H1 (cell line): ENCODE data around the gene APBA3. TPM values are rescaled to one million over a fixed set of nuclear protein-coding genes. Genes with fewer than 3 reads are reported as not detected.

Experiments used
- CTCF ChIA-PET: fragments of 300-600 bp; sonication (Branson Sonifier 250); formaldehyde crosslinking; loops from one replicate; lab custom pipeline; 2021; ENCODE audit not compliant: partially characterized antibody; lab: Charles Lee
- POLR2A ChIA-PET: fragments of 300-600 bp; sonication (Branson Sonifier 250); formaldehyde crosslinking; loops from one replicate; lab custom pipeline; 2021; ENCODE audit warnings: inconsistent platforms; ENCODE audit not compliant: partially characterized antibody; lab: Charles Lee
- DNase-seq, 2 experiments: peaks; one replicate each; pipeline versions ENCODE4 v3.0.0 to v3.0.0-alpha.2; 2010 to 2022; ENCODE audit warnings: low spot score in 2 of 2, low read depth in 1 of 2, mixed read lengths in 1 of 2
- FAIRE-seq: peaks from 2 replicates; lab custom pipeline; 2011; peaks lifted over from hg19 to GRCh38; lab: Jason Lieb, UNC
- H2AFZ ChIP-seq: 2 replicates; pipeline ENCODE4 v1.8.1; 2012; ENCODE audit warnings: low read length, inconsistent platforms
- H2AK5ac ChIP-seq: 2 replicates; pipeline ENCODE4 v1.6.1; 2013; ENCODE audit warnings: low read depth, low read length
- H2BK120ac ChIP-seq: replicated peaks from 2 replicates; pipeline ENCODE3; 2013; ENCODE audit warnings: low read depth, low read length, inconsistent platforms
- H2BK12ac ChIP-seq: 2 replicates; pipeline ENCODE4 v1.6.1; 2013; ENCODE audit warnings: low read depth, low read length
- H2BK15ac ChIP-seq: 2 replicates; pipeline ENCODE4 v1.6.1; 2013; ENCODE audit warnings: low read length
- H2BK20ac ChIP-seq: 2 replicates; pipeline ENCODE4 v1.6.1; 2013; ENCODE audit warnings: low read length
- H2BK5ac ChIP-seq: 2 replicates; pipeline ENCODE4 v1.6.1; 2013; ENCODE audit warnings: low read depth, low read length
- H3K14ac ChIP-seq: 2 replicates; pipeline ENCODE4 v1.6.1; 2013; ENCODE audit warnings: inconsistent platforms; ENCODE audit not compliant: insufficient read length
- H3K18ac ChIP-seq: 2 replicates; pipeline ENCODE4 v1.6.1; 2013; ENCODE audit warnings: low read length; ENCODE audit errors: extremely low read depth
- H3K23ac ChIP-seq: 2 replicates; pipeline ENCODE4 v1.6.1; 2013; ENCODE audit warnings: inconsistent platforms; ENCODE audit not compliant: insufficient read length
- H3K23me2 ChIP-seq: 2 replicates; pipeline ENCODE4 v1.6.1; 2013; ENCODE audit warnings: low read depth, low read length
- H3K27ac ChIP-seq: 2 replicates; pipeline ENCODE4 v1.6.1; 2011; ENCODE audit warnings: low read depth, low read length, inconsistent platforms
- H3K27me3 ChIP-seq, 4 experiments: replicated peaks in 1 of 4; 1 replicate in 1 of 4; 2 replicates in 3 of 4; pipeline versions ENCODE4 v1.6.1 to v1.8.1; 2011 to 2013; ENCODE audit warnings: low read length in 3 of 4, mild to moderate bottlenecking in 3 of 4, inconsistent platforms in 2 of 4, mixed read lengths in 2 of 4, moderate library complexity in 1 of 4; ENCODE audit not compliant: control insufficient read depth in 3 of 4, insufficient read depth in 3 of 4; ENCODE audit errors: extremely low read depth in 1 of 4
- H3K36me3 ChIP-seq, 4 experiments: 2 replicates each; pipeline versions ENCODE4 v1.6.1 to v1.8.1; 2011 to 2013; ENCODE audit warnings: mild to moderate bottlenecking in 4 of 4, low read length in 3 of 4, moderate library complexity in 2 of 4, control low read depth in 1 of 4, inconsistent platforms in 1 of 4; ENCODE audit not compliant: insufficient read depth in 4 of 4, control insufficient read depth in 2 of 4
- H3K4ac ChIP-seq: replicated peaks from 2 replicates; pipeline ENCODE3; 2013; ENCODE audit warnings: low read length, low read depth, mixed read lengths, inconsistent platforms; ENCODE audit not compliant: insufficient read length
- H3K4me1 ChIP-seq, 4 experiments: replicated peaks in 1 of 4; 1 replicate in 1 of 4; 2 replicates in 3 of 4; pipeline versions ENCODE4 v1.6.1 to v1.8.1; 2011 to 2013; ENCODE audit warnings: low read length in 3 of 4, inconsistent platforms in 2 of 4, mixed read lengths in 1 of 4; ENCODE audit not compliant: insufficient read depth in 4 of 4, control insufficient read depth in 3 of 4
- H3K4me2 ChIP-seq, 2 experiments: 2 replicates each; pipeline versions ENCODE4 v1.6.1 to v1.8.1; 2011 to 2013; ENCODE audit warnings: low read depth in 2 of 2, low read length in 2 of 2, control low read depth in 1 of 2, inconsistent platforms in 1 of 2, mild to moderate bottlenecking in 1 of 2; ENCODE audit not compliant: insufficient read depth in 1 of 2
- H3K4me3 ChIP-seq, 4 experiments: fragments of 200-600, 300-600 bp in 1 of 4; sonication (generic), shearing (Covaris generic), sonication (Bioruptor Twin) in 1 of 4; 2 replicates each; pipeline versions ENCODE4 v1.5.1 to v1.8.1; 2011 to 2016; ENCODE audit warnings: low read length in 4 of 4, low read depth in 3 of 4, control low read depth in 2 of 4, inconsistent platforms in 2 of 4, mild to moderate bottlenecking in 2 of 4, mixed read lengths in 1 of 4, moderate library complexity in 1 of 4; ENCODE audit not compliant: insufficient read depth in 2 of 4; ENCODE audit errors: extremely low read depth in 1 of 4
- H3K56ac ChIP-seq: replicated peaks from 2 replicates; pipeline ENCODE3; 2013; ENCODE audit warnings: low read depth, mild to moderate bottlenecking, mixed read lengths, low read length, inconsistent platforms; ENCODE audit not compliant: insufficient read length
- H3K79me1 ChIP-seq: 2 replicates; pipeline ENCODE4 v1.6.1; 2013; ENCODE audit warnings: low read depth, low read length, control low read depth
- H3K79me2 ChIP-seq, 2 experiments: 2 replicates each; pipeline versions ENCODE4 v1.6.1 to v1.8.1; 2012 to 2013; ENCODE audit warnings: low read length in 2 of 2, mild to moderate bottlenecking in 2 of 2, inconsistent platforms in 1 of 2; ENCODE audit not compliant: insufficient read depth in 2 of 2, control insufficient read depth in 1 of 2
- H3K9ac ChIP-seq, 4 experiments: replicated peaks in 1 of 4; 1 replicate in 1 of 4; 2 replicates in 3 of 4; pipeline versions ENCODE4 v1.6.1 to v1.8.1; 2011 to 2013; ENCODE audit warnings: low read depth in 3 of 4, low read length in 3 of 4, control low read depth in 2 of 4, mild to moderate bottlenecking in 2 of 4, moderate library complexity in 2 of 4, inconsistent platforms in 1 of 4; ENCODE audit errors: extremely low read depth in 1 of 4
- H3K9me3 ChIP-seq, 2 experiments: 2 replicates each; pipeline versions ENCODE4 v1.6.1 to v1.8.1; 2012 to 2013; ENCODE audit warnings: mild to moderate bottlenecking in 2 of 2, moderate library complexity in 2 of 2, control low read depth in 1 of 2, inconsistent platforms in 1 of 2, low read depth in 1 of 2, low read length in 1 of 2, mixed read lengths in 1 of 2; ENCODE audit not compliant: insufficient read depth in 2 of 2
- H4K20me1 ChIP-seq, 2 experiments: replicated peaks in 1 of 2; 2 replicates each; pipeline versions ENCODE3 to v1.8.1; 2011 to 2013; ENCODE audit warnings: inconsistent platforms in 2 of 2, low read length in 2 of 2, mild to moderate bottlenecking in 1 of 2; ENCODE audit not compliant: insufficient read depth in 2 of 2, control insufficient read depth in 1 of 2
- H4K5ac ChIP-seq: 2 replicates; pipeline ENCODE4 v1.6.1; 2013; ENCODE audit warnings: low read length, low read depth, mixed read lengths, inconsistent platforms; ENCODE audit not compliant: insufficient read length
- H4K8ac ChIP-seq: 2 replicates; pipeline ENCODE4 v1.8.0; 2013; ENCODE audit warnings: mild to moderate bottlenecking, moderate library complexity, low read length, inconsistent platforms; ENCODE audit not compliant: insufficient read depth; ENCODE audit errors: extremely low read depth
- H4K91ac ChIP-seq: replicated peaks from 2 replicates; pipeline ENCODE3; 2013; ENCODE audit warnings: low read length, mixed read lengths, inconsistent platforms; ENCODE audit not compliant: insufficient read length
- RBBP5 ChIP-seq: IDR thresholded peaks from 2 replicates; pipeline ENCODE4 v1.7.1; 2012; ENCODE audit warnings: low read depth, mild to moderate bottlenecking, inconsistent platforms, low read length, moderate library complexity, borderline replicate concordance
- WGBS, 2 experiments: shearing (Covaris generic) in 1 of 2; methylation state at CpG; one replicate each; pipeline versions ENCODE4 v1.1.6 to v1.1.7; 2013 to 2015; ENCODE audit warnings: low lambda C conversion rate in 2 of 2, mixed read lengths in 2 of 2, inconsistent platforms in 1 of 2, low coverage in 1 of 2, missing lambda C conversion rate in 1 of 2; ENCODE audit not compliant: insufficient replicate concordance in 2 of 2, insufficient coverage in 1 of 2, insufficient read length in 1 of 2; ENCODE audit errors: extremely low coverage in 1 of 2, missing lambda C conversion rate in 1 of 2; 5-methylcytosine and 5-hydroxymethylcytosine counted together
- polyA plus RNA-seq, 7 experiments: library from polyadenylated mRNA; depleted of rRNA in 3 of 7; stranded (reverse) in 5 of 7; unstranded in 2 of 7; fragments of >200 nt in 5 of 7; fragments of 200-250 nt in 2 of 7; gene quantifications; 1 replicate in 5 of 7; 2 replicates in 1 of 7; 4 replicates in 1 of 7; pipeline versions ENCODE4 v1.2.1 to v1.2.3, GENCODE V29; 2011 to 2013; ENCODE audit warnings: missing spikeins in 2 of 7, mixed read lengths in 2 of 7
- total RNA-seq: library from RNA; stranded (reverse); fragmentation: NEBNext Ultra II Directional; extraction: Animal tissue kit (Norgen Biotek cat#: 25700); gene quantifications from 2 replicates; pipeline ENCODE4 v1.2.1, GENCODE V29; 2021

The APBA3 gene
- total and polyA plus RNA-seq, 2 of the 8 experiments (the other 6 are each of a cell fraction or from before 2014, with no cell fraction given) = 21.4 to 36.9 TPM

- H4K20me1 ChIP-seq = peaks cover 0 to 6% of the 10 kb centered on the region in 2 experiments
- no peaks in the 10 kb centered on the region for H3K4me1 ChIP-seq
- H3K4ac ChIP-seq = no peak overlapping the region
- no peak overlapping the region for H3K23ac ChIP-seq
- CTCF ChIA-PET = interaction anchor here (0.6 to 1.8 kb wide), 3 partner anchors 10 to 74 kb away, joined by 3 to 5 read pairs (median 3); no protein-coding TSS in a partner anchor
- H3K79me1 ChIP-seq = no peaks in the 10 kb centered on the region
- FAIRE-seq = no peak
- no peak overlapping the region for H4K5ac ChIP-seq
- no peaks in the 10 kb centered on the region for H3K27me3 ChIP-seq
- H3K79me2 ChIP-seq = no peaks in the 10 kb centered on the region
- H2BK12ac ChIP-seq = no peak overlapping the region
- no peak overlapping the region for H2BK15ac ChIP-seq
- no peak overlapping the region for H2BK20ac ChIP-seq
- no peak for TF ChIP-seq RBBP5
- TF ChIP-seq, all 59 proteins: peak for 0
- Histone ChIP-seq H3K18ac (no peak overlapping the region), H3K9ac (no peak overlapping the region), H4K91ac (no peak overlapping the region), H4K8ac (no peak overlapping the region), H2AFZ (no peak overlapping the region), H2AK5ac (no peak overlapping the region), H3K23me2 (no peaks in the 10 kb centered on the region), H3K27ac (no peak overlapping the region), H3K4me2 (no peak overlapping the region), H2BK120ac (no peak overlapping the region), H3K56ac (no peak overlapping the region), H3K14ac (no peak overlapping the region), H2BK5ac (no peak overlapping the region), H3K4me3 (no peak overlapping the region), H3K9me3 (no peaks in the 10 kb centered on the region), H3K36me3 (peaks cover 0 to 26% (median 12%) of the 10 kb centered on the region in 4 experiments; a peak in 4 of 8 replicates)
- 97% methylated on average over 8 of the region's 8 CpGs; no CpG with 5 or more reads in 1 of the 2 experiments for WGBS, 2 experiments
- DNase-seq = no peak
- POLR2A ChIA-PET = interaction anchor here (0.6 to 0.7 kb wide), 2 partner anchors 10 to 65 kb away, joined by 3 read pairs; no protein-coding TSS in a partner anchor
Measured at GRCh38 chr19:3748965-3749364, 12.5 kb downstream of the APBA3 start.
